ENCODE measurements around the gene MINDY4B.

MINDY4B gene

DNA sequence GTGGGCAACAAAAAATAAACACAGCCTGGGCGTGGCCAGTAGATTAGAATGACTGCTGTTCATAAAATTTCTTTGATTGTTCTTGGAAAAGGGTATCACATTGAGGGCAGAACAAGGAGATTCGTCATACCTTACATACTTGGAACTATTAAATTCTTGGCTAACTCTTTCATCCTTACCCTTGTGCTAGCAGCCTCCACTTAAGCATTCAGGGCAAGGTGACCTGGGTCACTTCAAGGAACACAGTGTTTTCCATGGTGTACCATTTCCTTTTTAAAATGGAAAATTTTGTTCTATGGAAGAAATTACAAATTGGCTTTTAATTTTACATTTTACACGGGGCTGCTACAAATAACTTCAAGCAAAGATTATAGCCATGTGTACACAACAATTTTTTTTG, 60.8 kb downstream of the MINDY4B start:
- no peak for DNase-seq (ENCODE audit: low read depth)

DNA sequence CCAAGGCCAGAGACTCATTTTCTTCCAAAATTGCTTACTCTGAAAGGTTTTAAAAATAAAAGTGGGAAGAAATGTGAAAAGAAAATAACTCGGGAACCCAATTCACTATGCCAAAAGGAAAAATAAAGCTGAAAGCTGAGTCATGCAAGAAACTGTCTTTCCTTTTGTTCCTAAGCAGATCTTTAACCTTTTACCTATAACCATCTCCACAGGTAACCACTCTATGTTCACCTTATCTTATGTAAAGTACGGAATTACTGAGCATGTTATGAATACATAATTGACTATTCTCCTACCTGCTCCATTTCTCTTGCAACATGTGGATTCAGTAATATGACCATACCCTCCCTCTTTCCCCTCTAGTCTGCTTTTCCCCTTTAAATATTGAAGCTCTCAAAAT, 62.0 kb downstream of the MINDY4B start:
- no peak for DNase-seq (ENCODE audit: low read depth)

DNA sequence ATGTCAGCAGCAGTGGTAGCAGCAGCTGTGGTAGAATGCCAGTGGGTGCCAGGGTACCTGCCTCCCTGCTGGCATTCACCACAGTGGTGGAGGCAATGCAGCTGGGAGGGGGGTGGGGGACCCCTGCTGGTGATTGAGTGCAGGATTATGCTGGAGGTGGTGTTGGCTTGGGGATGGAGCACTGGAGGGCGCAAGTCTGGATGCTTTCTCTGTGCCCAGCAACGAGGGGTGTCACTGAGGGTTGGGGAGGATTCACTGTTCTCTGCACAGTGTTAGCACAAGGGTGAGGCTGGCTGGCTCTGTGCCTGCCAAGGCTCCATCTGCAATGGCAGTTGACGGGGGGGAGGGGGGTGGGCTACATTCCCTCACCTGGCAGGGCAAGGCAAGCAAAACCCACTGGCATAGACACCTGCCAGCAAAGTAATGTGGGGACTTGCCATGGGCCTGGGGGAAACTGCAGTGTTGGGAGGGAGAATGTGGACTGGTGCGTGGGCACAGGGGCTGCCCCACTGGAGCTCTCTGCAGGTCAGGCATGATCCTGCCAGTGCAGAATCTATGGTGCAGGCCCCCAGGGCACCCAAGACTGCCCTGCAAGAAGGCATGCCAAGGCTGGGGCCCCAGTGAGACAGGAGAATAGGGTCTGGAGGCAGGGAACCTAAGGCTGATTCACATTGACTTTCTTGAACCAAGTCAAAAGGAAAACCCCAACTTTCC, 64.3 kb downstream of the MINDY4B start:
- no peak for DNase-seq (ENCODE audit: low read depth)

DNA sequence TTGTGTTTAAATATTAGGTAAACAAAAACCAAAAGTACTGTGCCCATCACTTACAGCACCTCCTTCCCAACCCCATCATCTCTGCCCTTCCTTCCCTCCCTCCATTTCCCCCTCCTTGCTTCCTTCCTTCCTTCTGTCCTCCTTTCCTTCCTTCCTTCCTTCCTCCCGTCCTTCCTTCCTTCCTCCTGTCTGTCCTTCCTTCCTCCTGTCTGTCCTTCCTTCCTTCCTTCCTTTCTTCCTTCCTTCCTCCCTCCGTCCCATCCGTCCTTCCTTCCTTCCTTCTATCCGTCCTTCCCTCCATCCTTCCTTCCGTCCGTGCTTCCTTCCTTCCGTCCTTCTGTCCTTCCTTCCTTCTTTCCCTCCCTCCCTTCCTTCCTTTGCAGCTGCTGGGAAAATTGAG, 74.5 kb downstream of the MINDY4B start:
- no peak for DNase-seq (ENCODE audit: low read depth)

DNA sequence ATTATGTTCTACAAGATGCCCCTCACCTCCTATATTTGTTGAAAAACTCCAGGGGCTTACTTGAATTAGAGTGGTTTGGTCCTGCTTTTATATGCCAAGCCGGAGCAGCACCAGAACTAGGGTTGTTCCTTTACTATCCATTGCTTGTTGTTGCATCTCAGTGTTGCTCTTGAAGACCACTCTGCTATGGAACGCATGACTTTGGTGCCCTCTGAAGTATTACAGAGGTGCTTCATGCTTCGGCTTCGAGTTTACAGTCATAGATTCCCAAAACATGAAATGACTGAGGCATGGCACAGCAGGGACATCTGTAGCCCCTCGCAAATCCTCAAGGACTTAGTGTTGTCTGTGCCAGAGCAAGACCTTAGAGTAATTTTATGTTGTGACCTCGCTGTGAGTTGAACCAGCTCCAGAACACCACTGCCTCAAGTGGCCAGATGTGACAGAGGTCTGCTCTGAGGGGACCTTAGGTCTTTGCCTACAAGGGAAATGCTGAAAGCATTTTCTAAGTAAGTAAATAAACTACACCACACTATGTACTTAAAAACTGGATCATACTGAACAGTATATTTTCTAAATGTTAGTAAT, 75.1 kb downstream of the MINDY4B start:
- no peak for DNase-seq (ENCODE audit: low read depth)

DNA sequence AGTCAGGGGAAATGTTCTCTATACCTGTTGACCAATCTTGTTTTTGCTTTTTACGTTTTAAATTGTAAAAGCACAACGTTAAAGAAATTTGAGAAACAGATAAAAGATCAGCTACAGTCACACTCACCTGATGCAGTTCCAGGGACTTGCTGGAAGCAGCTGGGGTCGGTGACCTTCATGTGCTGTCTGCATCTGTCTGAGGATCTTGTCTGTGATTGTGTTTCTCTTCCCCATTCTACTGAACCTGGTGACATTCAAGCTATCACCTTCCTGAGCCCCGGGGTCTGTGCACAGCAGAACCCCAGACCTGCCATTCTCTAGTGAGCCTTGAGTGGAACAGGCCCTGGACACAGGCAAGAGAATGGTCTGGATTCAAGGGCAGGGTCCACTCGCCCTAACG, 75.8 kb downstream of the MINDY4B start:
- DNase-seq (ENCODE audit: low read depth), result no peak

DNA sequence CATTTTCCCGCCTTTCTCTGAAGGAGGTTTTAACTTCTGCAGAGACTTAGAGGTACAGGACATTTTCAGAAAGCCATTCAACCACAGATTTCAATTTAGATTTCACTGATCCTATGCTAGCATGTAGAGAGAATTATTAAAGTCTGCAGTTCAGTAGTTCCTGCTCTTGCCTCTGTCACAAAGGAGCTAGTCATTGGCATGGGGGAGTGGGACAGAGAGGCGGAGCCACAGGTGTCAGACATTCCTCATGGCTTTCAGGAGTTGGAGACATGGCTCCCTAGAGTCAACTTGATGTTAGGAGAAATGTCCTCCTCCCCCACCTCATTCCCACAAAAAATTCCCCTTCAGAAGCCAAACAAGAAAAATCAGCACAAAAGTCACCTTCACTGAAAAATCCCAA, 76.2 kb downstream of the MINDY4B start:
- no peak for DNase-seq (ENCODE audit: low read depth)

DNA sequence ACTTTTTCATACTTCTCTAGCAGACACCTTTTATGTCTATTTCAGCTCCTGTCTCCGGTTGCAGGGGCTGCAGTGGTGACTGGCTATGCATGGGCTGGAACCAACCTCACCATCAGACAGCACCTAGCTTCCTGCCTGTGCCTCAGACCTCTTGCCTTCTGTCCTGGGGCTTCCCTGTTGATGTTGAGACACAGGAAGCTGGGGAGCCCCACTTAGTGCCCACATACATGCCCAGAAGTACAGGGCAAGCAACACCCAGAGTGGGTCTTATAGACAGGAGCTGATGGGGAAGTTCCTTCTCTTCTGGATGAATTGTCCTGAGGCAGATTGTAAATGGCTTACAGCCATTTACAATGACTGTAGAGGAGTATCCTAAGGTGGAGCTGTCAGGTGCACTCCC, 77.0 kb downstream of the MINDY4B start:
- no peak for DNase-seq (ENCODE audit: low read depth)

DNA sequence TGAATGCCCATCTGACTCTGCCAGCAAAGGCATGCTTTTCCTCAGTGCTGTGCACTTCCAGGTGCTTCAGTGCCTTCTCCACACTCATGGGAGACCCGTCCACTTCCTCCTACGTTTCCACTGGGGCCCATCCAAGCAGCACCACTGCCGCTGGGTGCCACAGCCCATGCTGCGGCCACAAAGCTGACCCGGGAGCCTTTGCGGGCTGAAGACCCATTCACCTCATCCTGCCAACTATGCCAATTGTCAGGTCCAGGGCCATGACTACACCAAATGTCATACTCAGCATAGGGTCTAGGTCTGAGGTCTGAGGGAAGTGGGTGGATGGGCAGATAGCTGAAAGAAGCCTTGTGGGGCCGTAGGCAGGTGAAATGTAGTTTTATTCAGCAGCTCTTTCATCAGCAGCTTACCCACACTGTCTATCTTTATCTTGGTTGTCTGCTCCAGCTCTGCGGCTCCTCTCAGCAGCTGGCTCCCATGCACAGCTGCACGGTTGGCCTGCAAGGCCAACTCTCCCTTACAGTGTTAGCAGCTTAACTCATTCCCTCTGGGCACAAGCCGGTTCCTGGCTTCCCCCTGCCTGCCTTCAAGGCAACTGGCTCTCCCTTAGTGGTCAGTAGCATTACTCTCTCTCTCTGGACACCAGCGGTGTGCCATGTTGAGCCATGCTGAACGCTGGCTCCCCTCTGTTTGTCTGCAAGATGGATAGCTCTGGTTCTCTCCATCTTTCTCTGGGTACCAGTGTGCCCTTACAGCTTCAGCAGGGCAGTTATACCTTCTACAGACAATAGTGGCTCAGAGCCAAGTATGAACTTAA, 78.6 kb downstream of the MINDY4B start:
- DNase-seq (ENCODE audit: low read depth), result no peak

DNA sequence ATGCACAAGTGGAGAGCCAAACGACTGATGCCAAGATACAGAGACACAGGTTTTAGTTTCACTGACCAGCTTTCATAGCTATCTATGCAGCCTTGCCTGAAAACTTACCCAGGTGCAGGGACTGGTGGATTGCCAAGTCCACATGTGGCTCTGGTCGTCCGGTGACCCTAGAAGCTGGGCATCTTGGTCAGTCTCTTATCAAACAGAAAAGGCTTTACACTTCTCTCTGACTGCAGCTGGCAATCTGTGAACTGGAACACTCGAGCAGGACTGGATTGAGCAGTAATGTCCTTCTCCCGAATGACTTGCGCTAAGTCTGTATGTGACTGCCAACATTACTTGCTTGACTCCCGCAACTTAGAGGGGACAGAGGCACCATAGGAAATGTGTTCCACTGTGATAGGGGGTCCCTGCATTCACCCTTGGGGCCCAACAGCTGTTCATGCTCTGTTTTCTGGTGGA, 79.3 kb downstream of the MINDY4B start:
- DNase-seq (ENCODE audit: low read depth), result no peak

DNA sequence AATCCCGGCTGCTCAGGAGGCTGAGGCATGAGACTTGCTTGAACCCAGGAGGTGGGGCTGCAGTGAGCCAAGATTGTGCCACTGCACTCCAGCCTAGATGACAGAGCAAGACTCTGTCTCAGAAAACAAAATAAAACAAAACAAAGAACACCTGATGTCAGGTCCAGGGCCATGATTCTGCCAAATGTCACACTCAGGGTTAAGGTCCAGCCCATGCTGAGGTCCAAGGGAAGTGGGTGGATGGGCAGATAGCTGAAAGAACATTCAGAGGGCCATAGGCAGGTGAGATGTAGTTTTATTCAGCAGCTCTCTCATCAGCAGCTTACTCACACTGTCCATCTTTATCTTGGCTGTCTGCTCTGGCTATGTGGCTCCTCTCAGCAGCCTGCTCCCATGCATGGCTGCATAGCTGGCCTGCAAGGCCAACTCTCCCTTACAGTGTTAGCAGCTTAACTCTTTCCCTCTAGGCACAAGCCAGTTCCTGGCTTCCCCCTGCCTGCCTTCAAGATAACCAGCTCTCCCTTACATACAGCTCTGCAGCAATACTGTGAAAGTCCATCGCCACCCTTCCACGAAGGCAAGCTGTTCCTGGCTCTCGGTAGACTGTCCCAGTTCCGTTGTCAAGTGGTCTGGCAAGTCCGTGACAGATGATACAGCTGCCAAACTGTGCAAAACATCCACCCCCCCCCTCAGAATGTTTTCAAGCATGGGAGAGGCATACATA, 79.9 kb downstream of the MINDY4B start:
- DNase-seq (ENCODE audit: low read depth), result no peak

DNA sequence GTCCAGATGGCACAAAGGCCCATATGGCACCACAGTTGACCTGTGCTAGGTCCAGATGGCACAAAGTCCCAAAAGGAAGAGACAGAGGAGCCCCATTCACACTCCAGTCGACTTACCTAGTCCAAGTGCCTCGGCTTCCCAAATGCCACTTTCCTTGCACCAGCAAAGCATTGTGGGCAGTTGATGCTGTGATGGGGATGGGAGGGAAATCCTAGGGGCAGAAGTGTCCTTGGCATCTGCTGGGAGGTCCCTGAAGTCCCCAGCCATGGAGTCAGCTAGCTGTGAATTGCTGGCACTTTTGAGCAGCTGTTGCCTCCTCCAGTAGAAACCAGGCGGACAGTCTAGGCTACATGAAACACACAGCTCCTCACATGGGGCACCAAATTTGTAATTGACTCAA, 82.0 kb downstream of the MINDY4B start:
- no peak for DNase-seq (ENCODE audit: low read depth)

DNA sequence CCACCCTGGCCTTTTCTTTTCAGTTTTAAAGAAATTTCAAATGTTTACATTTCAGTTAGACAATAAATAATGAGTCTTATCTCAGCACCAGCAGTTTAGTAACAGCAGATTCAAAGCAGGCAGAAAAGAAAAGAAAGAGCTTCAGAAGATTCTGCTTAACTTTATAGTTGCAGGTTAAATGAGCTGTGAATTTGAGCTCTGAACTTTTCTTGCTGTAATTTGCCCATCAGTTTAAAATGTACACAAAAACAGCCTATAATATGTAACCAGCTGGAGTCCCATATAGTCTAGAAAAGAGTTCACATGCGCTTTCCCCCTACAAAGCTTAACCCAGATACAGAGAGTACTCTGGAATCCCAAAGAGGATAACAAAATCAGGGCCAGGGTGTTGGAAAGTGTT, 82.6 kb downstream of the MINDY4B start:
- DNase-seq (ENCODE audit: low read depth), result no peak
